ENCODE data around the gene CDHR2.

- TF ChIP-seq ISL1 (CRISPR knock-in tag; IDR thresholded peaks at IDR 0.05) (no peak), TSHZ2 (CRISPR knock-in tag; IDR thresholded peaks at IDR 0.05) (no peak), GLIS3 (CRISPR knock-in tag; IDR thresholded peaks at IDR 0.05) (no peak), ESRRG (CRISPR knock-in tag; IDR thresholded peaks at IDR 0.05) (no peak)
Measured at GRCh38 chr5:176630681-176631222, 81.6 kb downstream of the CDHR2 start.
